Heart right ventricle (tissue), 16 donors: ENCODE results near the gene SESTD1. TPM values are rescaled to one million over a fixed set of nuclear protein-coding genes. Genes with fewer than 3 reads are reported as not detected.

Source experiments
- ATAC-seq, 8 donors: fragments of 200-7000 bp; cut with Tn5 transposase; one replicate each; pipeline ENCODE4 v1.9.1; 2020; ENCODE audit warnings: mild to moderate bottlenecking in 8 of 8, moderate library complexity in 8 of 8, moderate number of reproducible peaks in 1 of 8
- DNase-seq, 2 donors: peaks; one replicate each; pipeline ENCODE4 v3.0.0-alpha.2; 2020
- H3K27ac ChIP-seq, 10 donors: fragments of 200-600 bp; sonication (generic) in 2 of 10; one replicate each; pipeline versions ENCODE4 v1.5.0 to v1.8.0; 2020 to 2022; ENCODE audit warnings: mild to moderate bottlenecking in 3 of 10
- H3K27me3 ChIP-seq, 7 donors: fragments of 200-600 bp; one replicate each; pipeline ENCODE4 v1.8.0; 2021 to 2022; ENCODE audit warnings: mild to moderate bottlenecking in 2 of 7
- H3K36me3 ChIP-seq, 9 donors: fragments of 200-600 bp; sonication (generic) in 1 of 9; one replicate each; pipeline versions ENCODE4 v1.5.0 to v1.8.0; 2020 to 2022; ENCODE audit warnings: mild to moderate bottlenecking in 2 of 9
- H3K4me1 ChIP-seq, 9 donors: fragments of 200-600 bp; sonication (generic) in 1 of 9; one replicate each; pipeline versions ENCODE4 v1.5.0 to v1.8.0; 2020 to 2022; ENCODE audit warnings: mild to moderate bottlenecking in 4 of 9
- H3K4me3 ChIP-seq, 10 donors: fragments of 200-600 bp; sonication (generic) in 2 of 10; one replicate each; pipeline versions ENCODE4 v1.5.0 to v1.8.0; 2020 to 2022; ENCODE audit warnings: mild to moderate bottlenecking in 7 of 10, moderate library complexity in 2 of 10
- H3K9me3 ChIP-seq, 11 donors: fragments of 200-600 bp in 10 of 11; sonication (generic) in 2 of 11; one replicate each; pipeline versions ENCODE4 v1.5.0 to v1.8.0; 2013 to 2022; ENCODE audit warnings: mild to moderate bottlenecking in 2 of 11, control low read depth in 1 of 11, moderate library complexity in 1 of 11
- CTCF ChIP-seq, 9 donors: fragments of 200-600 bp; sonication (generic) in 2 of 9; IDR thresholded peaks; one replicate each; pipeline versions ENCODE4 v1.5.0 to v1.8.0; 2021 to 2022; ENCODE audit warnings: antibody characterized with exemption in 9 of 9, mild to moderate bottlenecking in 5 of 9, moderate library complexity in 1 of 9
- WGBS, 2 donors: extraction: QIAGEN DNeasy Blood & Tissue Kit; methylation state at CpG; one replicate each; pipeline ENCODE4 v1.1.7; 2013; ENCODE audit warnings: inconsistent platforms in 1 of 2; 5-methylcytosine and 5-hydroxymethylcytosine counted together
- intact Hi-C, 10 donors: fragments of 100-400 bp; cut with DNase I; formaldehyde crosslinking; loops; one replicate each; pipeline versions ENCODE4 v1.11.1 to v1.14.2; 2022
- polyA plus RNA-seq, 2 donors: library from polyadenylated mRNA; stranded (reverse); fragments of 200-250 nt; gene quantifications; one replicate each; pipeline ENCODE4 v1.2.3, GENCODE V29; 2013
- total RNA-seq, 10 donors: library from RNA; stranded (reverse); fragmentation: NEBNext Ultra II Directional in 3 of 10; extraction: Animal tissue kit (Norgen Biotek cat#: 25700) in 3 of 10; gene quantifications; one replicate each; pipeline versions ENCODE4 v1.2.1 to v1.2.4, GENCODE V29; 2021 to 2023
- donor health status: Arrhythmogenic right ventricular cardiomyopathy.
- donor health status: ischemic (EF 13 %, LVEDD 7.1; RV severe dilation, severe dysfunction).
- donor health status: healthy with polysubstance abuse.
- donor health status: DM: no; HTN: yes; CAD: no.
- donor health status: DM: no; HTN: no; CAD: no.
- donor health status: ischemic (EF 25% LVEDD 6.9; RV normal size, moderate dysfunction).
- donor health status: ischemic (EF 25% LVEDD 5.7; RV mildly dilated, moderate dysfunction).
- donor health status: healthy.
- donor health status: DM: yes; HTN: yes; CAD: no.
- donor health status: Ischemic cardiomyopathy.
- donor health status: ischemic (EF 35%, LVEDD 5.7; RV mildly dilated, moderate dysfunction).
- donor health status: nonischemic (EF 11% LVEDD 7.7; RV severe dilation, severe dysfunction).
- donor health status: DM: yes; HTN: yes; CAD: no.
- donor health status: PGD.
- donor health status: ischemic (EF 29% LVEDD 5.4; RV normal size, mild dysfunction).
- donor health status: nonischemic (EF 23%, LVEDD 6.1; RV moderate dilation, normal function).

Gene SESTD1
- total and polyA plus RNA-seq, 12 donors: 6.0 to 41.7 (median 33.5) TPM

GRCh38 chr2:179181002-179181401, 83.6 kb downstream of the SESTD1 start:
- Histone ChIP-seq H3K4me1 (peaks cover 0 to 15% (median 5%) of the 10 kb centered on the region in 9 donors), H3K27ac (no peak overlapping the region), H3K9me3 (no peaks in the 10 kb centered on the region), H3K27me3 (no peaks in the 10 kb centered on the region), H3K36me3 (peaks cover 0 to 28% (median under 1%) of the 10 kb centered on the region in 9 donors), H3K4me3 (no peak overlapping the region)
- no peak for TF ChIP-seq CTCF (IDR thresholded peaks at IDR 0.05)
- intact Hi-C loops: no loop called here
- no peak for ATAC-seq
- 90 to 92% methylated on average over 3 of the region's 3 CpGs for WGBS, 2 donors
- DNase-seq: no peak

DNA sequence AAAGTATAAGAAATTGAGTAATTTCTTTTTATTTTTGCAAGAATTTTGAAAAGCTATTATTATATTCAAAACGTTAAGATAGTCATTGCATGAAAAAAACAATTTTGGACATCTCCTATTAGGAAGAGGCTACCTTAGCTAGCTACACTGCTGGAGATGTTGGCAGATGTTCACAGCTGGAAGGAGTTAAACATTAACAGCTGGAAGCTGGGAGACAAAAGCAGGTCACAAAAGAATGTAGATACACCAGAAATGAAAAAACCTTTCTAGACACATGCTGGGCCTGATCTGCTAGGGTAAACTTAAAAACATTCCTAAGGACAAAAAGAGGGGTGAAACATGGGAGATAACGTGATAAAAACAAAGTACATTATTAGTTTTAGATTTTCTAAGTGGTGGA, 84.4 kb downstream of the SESTD1 start:
- Histone ChIP-seq H3K27ac (no peak overlapping the region), H3K9me3 (no peaks in the 10 kb centered on the region), H3K4me3 (no peak overlapping the region), H3K4me1 (peaks cover 0 to 15% (median 5%) of the 10 kb centered on the region in 9 donors), H3K36me3 (peaks cover 0 to 36% (median 8%) of the 10 kb centered on the region in 9 donors), H3K27me3 (no peaks in the 10 kb centered on the region)
- TF ChIP-seq CTCF (IDR thresholded peaks at IDR 0.05): no peak
- intact Hi-C loops: no loop called here
- no peak for DNase-seq
- no peak for ATAC-seq
- WGBS, 2 donors: 67 to 74% methylated on average over 2 of the region's 2 CpGs

GRCh38 chr2:179179719-179180118, 84.9 kb downstream of the SESTD1 start:
- Histone ChIP-seq H3K27ac (no peak overlapping the region), H3K4me1 (peaks cover 0 to 11% (median 3%) of the 10 kb centered on the region in 9 donors), H3K4me3 (no peak overlapping the region), H3K36me3 (peaks cover 0 to 41% (median 11%) of the 10 kb centered on the region in 9 donors), H3K9me3 (no peaks in the 10 kb centered on the region), H3K27me3 (no peaks in the 10 kb centered on the region)
- WGBS, 2 donors: 80 to 87% methylated on average over 2 of the region's 2 CpGs
- no peak for DNase-seq
- intact Hi-C loops: no loop called here
- no peak for ATAC-seq
- no peak for TF ChIP-seq CTCF (IDR thresholded peaks at IDR 0.05)

- Histone ChIP-seq H3K27me3 (no peaks in the 10 kb centered on the region), H3K4me1 (peaks cover 0 to 7% (median 0%) of the 10 kb centered on the region in 9 donors), H3K27ac (no peak overlapping the region), H3K4me3 (no peak overlapping the region), H3K9me3 (no peaks in the 10 kb centered on the region), H3K36me3 (peaks cover 0 to 55% (median 11%) of the 10 kb centered on the region in 9 donors)
- no peak for ATAC-seq
- intact Hi-C loops: no loop called here
- TF ChIP-seq CTCF (IDR thresholded peaks at IDR 0.05): no peak
- no peak for DNase-seq
- WGBS, 2 donors: 86 to 93% methylated on average over 1 of the region's 1 CpG
Measured at GRCh38 chr2:179177694-179178093, 86.9 kb downstream of the SESTD1 start.
